NCI-H1436 treated with DMSO at 0.1 percent for 48 hours (cell line): ENCODE measurements around the gene IRX6.

Source experiments
- DNase-seq: peaks from one replicate; lab custom pipeline; 2025; lab: John Stamatoyannopoulos, UW

IRX6 gene

DNA sequence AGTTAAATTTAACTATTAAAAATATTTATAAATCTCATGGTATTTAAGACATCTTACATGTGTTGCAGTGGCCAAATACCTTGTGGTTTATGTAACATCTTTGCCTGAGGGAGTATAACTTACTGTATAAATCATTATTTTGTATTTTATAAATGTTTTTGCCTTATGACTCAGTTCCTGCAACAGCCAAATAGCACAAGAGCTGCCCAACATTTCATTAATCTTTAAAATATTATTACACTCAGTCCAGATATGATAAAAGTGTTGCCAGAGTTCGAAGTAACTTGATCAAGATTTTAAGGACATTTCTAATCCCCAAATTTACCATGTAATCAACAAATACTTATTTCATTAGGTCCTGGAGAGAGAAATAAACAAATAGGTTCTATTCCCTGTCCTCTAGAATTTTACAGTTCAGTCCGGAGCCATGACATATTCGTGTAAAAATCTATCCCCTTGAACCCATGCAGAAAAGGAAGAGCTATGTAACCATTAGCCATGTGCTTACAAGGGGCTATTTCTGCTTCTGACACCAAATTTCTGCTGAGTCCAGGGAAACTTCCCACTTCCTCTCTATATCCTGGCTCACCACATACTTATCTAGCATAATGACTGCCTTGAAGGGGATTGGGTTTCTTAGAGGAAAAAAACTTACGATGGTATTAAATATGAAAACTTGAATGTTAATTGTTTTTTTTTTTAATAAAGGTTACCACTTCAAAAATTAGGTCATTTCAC, 44.0 kb downstream of the IRX6 start:
- no peak for DNase-seq

DNA sequence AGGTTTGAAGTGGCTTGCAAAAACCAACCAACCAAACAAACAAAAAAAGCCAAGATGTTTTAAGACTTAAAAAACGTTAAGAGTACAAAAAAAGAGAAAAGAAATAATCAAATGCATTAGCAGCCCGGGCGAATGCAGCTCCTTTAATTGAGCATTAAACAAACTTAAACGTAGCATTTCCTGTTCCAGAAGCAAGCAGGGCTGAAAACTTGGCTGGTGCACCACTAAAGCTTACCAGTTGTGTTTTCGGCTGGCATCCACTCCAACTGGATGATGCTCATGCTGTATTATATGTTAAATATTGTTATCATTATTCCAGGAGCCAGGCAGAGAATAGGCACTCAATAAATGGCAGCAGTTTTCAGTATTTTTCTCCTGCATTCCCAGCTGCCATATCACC, 45.1 kb downstream of the IRX6 start:
- DNase-seq: no peak

DNA sequence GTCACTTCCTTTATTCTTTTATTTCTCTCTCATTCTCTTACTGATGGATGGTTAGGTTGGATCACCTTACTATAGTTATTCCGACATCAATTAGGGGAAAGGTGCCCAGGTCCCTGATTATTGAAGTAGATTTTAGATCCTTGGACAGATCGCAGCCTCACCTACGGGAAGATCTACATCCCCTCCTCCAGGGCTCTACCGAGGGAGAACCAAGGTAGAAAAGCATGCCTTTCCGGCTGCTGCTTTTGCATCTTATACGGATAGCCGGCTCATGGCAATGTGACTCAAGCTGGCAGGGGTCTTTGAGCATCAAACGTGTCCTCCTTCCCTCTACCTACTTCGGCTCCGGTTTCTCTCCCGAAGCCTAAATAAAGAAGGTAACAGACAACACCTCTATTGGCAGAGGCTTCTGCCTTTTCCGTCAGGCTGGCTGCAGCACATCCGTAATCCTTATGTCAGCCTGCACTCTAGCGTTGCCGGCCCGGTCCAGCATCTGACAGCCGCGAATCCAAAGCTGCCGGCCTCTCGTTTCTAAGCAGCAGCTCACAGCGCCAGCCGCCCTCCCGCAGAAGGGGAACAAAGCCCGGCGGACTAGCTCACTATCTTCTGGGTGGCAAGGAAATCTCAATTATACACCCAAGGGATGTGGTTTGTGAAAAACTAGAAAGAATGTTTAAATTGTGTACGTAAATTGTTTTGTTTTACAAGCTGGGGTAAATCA, 46.9 kb downstream of the IRX6 start:
- DNase-seq: no peak

DNA sequence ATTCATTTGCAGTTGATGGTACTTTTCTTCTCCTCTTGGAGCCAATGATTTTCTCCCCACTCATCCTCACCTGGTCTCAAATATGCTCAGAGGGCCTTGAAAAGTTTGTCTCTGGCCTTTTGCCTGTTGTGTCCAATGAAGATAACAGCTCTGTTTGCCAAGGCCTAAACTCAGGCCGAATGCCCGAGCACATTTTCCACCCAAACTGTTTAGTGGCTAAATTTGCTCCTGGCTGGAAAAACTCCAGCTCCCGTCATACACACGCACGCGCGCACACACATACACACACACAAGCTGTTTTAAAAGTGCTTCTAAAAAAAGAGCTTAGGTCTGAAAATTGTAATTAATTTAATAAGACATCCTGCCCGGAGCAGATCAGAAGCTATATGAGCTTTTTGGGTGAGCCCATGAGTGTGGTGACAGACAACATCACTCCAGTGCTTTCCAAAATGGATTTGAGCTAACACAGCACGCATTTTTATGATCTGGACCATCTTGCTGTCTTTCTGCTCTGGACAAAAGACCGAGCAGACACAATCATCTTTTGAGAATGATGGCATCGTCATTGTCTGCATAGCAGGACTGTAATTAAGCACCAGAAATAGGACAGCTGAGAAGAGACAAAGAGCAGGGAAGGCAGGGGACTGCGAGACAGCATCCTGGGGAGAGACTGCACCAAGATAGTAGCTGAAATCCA, 48.9 kb downstream of the IRX6 start:
- no peak for DNase-seq

DNA sequence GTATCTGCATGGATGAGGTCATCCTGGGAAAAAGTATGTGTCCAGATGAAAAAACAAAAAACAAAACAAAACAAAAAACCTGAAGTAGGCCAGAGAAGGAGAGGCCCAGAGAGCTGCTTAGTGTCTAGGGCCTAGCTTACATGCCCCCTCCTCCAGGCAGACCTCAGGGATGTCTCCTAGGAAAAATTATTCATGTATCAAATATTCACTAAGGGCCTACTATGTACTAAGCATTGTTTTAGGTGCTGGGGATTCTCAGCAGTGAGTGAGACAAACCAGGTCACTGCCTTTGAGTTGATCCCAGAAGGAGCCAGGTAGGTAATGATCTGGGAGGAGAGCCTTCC, 49.5 kb downstream of the IRX6 start:
- DNase-seq: no peak

DNA sequence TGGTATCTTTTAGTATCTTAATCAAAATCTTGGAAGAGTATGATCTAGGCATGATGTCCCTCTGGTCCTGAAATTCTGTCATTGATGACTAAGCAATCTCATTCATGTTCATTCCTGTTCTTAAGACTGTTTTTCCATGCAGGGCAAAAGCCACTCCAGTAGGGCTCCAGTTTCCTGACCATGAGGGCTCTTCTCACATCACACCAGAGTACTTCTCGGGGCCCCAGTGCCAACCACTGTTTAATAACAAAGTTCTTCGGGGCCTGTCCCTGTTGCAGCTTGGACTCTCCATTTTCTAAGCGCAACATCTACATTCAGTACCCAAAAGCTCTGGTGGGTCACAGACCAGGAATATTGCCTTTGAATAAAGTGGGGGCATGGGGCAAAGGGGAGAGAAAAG, 52.0 kb downstream of the IRX6 start:
- no peak for DNase-seq

DNA sequence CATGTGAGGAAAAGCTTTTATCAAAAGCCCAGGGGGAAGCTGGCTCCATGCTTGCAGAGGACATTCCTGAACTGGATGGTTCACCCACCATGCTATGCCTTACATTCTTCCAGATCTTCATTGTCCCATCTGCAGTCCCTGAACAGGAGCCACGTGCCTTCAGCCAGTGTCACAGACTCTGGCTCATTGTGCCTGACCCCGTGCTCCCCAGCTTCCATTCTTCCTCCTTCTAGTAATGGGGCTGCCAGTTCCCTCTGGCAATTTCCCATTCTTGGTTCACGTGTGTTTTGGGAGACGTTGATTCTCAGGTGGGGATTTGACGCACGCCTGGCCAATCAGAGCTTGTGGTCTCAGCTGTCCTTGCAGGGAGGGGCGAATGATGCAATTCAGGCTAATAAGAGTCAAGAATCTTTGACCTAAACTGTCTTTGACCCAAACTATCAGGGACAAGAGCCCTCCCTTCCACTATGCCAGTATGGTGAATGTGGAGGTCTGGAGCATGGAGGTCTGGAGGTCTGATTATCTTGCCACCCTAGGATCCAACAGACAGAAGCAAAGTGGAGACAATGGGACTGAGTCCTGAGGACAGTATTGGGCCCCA, 52.7 kb downstream of the IRX6 start:
- DNase-seq: no peak

DNA sequence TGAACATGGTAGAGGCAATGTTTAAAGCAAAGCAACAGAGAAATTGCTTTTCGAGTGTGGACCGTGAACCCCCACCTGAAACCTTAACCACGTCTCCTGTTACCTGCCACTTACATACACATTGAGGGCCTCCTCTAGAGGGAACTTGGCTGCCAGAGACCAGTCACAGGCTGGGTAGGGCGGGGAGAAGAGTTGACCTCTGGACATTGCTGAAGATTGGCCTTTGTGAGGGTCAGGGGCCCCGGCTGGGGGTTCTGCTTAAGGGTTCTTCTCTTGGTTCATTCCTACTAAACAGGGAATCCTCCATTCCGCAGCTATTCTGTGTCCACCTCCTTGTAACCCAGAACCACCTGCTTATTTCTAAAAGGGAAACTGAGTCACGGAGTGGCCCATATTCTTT, 53.8 kb downstream of the IRX6 start:
- no peak for DNase-seq

DNA sequence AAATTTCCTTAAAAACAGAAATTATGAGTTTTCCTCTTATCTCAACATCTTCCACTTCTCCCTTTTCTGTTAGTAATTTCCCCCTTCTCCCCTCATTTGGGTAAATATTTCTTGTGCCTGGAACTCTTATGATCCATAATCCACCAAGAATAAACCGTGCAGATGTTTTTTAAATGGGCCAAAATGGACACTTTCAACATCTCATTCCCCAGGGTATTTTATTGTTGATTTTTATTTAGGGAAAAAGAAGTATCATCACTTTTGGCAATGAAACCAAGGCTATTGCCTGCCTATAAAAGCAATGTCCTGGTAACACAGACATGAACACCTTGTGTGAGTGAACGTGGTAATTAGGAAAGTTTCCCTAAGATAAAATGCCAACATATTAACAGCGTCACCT, 54.6 kb downstream of the IRX6 start:
- DNase-seq: no peak

DNA sequence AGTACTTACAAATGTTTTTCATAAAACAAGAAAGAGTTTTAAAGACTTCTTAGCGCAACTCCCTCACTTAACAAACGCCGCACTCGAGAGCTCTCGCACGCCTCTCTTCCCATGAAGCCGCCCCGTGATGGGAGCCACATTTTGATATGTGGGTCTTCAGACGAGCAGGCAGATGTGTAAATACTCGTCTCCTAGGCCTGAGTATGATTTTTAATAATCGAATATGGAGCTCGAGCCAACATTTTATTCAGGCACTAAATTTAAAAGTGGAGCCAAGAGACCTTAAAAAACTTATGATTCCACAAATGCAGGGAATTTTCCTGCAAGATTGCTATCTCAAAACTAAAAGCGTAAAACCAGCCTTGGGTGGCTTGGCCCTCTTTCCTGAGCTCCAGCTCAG, 55.4 kb downstream of the IRX6 start:
- no peak for DNase-seq

DNA sequence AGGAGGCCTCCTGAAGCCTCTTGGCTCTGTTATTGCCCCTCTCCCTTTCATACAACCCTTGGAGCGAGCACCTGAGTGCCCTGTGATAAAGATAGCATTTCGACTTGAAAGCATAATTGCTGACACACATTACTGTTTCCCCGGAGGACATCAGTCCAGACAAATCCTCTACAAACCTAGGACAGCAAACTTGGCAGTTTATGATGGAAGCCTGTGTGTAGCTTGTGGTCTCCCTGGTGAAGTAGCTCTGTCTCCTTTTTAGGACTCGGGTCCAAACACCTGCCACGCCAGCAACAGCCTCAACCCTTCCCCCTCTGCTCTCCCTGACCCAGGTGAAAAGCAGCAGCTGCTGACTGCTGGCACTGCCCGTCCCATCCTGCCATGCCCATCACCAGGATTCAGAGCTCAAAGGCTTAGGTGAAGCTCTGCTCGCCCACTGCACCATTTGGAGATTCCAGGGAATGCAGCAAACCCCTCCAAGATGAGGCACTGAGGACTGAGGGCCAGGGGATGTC, 55.9 kb downstream of the IRX6 start:
- DNase-seq: no peak
